Esophagus muscularis mucosa (tissue), 3 donors: ENCODE data around the gene THSD4.

ENCODE experiments used
- POLR2A ChIP-seq: fragments of 450-650 bp; IDR thresholded peaks from one replicate; pipeline ENCODE4 v1.6.1; 2017; ENCODE audit warnings: antibody characterized with exemption, moderate library complexity, mild to moderate bottlenecking, low read depth
- POLR2AphosphoS5 ChIP-seq, 2 donors: sonication (generic); formaldehyde crosslinking; IDR thresholded peaks; one replicate each; pipeline ENCODE4 v1.6.1; 2017; ENCODE audit warnings: antibody characterized with exemption in 2 of 2
- TF ChIP-seq, protein P1 (sequence below), 3 experiments: fragments of 200-600 bp in 2 of 3; fragments of 450-650 bp in 1 of 3; sonication (generic) in 2 of 3; IDR thresholded peaks; one replicate each; pipeline ENCODE4 v1.5.1; 2017 to 2019; ENCODE audit warnings: antibody characterized with exemption in 3 of 3, mild to moderate bottlenecking in 2 of 3, moderate library complexity in 1 of 3

DNA sequence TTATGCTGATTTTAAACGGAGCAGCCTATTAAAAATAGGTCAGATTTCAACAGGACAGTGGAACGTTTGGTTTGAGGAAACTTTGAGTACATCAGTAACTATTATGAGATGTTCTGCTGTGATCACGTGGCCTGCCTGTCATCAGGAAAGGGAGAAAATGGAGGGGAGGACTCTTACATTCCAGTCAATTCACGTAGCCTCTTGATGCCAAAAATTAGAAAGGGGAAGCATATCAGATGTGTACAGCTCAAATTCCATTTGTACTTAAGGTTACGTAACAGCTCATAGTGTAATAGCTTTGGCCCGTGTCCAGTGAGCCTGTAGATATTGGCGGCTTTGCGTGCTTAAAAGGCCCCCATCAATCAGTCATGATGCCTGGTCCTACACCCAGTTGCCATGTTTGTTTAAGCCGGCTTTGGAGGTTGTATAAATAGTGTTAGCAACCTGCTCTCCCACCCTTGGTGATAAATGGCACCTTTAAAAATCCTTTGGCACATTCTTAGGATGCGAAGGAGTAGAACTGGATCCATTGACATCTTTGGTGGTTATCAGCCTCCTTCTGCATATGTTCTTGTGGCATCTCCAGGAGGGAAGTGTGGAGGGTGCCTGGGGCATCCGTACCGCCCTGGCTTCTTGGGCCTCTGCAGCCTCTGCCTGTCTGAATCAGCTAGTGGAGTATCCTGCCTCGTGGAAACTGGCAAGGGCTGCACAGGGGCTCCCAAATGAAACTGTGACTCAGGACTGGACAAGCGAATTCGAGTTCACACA is 163.9 kb downstream of the THSD4 start:
- TF ChIP-seq POLR2A = no peak
- TF ChIP-seq, protein P1, sequence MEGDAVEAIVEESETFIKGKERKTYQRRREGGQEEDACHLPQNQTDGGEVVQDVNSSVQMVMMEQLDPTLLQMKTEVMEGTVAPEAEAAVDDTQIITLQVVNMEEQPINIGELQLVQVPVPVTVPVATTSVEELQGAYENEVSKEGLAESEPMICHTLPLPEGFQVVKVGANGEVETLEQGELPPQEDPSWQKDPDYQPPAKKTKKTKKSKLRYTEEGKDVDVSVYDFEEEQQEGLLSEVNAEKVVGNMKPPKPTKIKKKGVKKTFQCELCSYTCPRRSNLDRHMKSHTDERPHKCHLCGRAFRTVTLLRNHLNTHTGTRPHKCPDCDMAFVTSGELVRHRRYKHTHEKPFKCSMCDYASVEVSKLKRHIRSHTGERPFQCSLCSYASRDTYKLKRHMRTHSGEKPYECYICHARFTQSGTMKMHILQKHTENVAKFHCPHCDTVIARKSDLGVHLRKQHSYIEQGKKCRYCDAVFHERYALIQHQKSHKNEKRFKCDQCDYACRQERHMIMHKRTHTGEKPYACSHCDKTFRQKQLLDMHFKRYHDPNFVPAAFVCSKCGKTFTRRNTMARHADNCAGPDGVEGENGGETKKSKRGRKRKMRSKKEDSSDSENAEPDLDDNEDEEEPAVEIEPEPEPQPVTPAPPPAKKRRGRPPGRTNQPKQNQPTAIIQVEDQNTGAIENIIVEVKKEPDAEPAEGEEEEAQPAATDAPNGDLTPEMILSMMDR (IDR thresholded peaks at IDR 0.05) = no peak
- TF ChIP-seq POLR2AphosphoS5 (IDR thresholded peaks at IDR 0.05) = peak; percentile 1 to 41
